HL-60 (cell line): ENCODE results near the gene MOB3B.

Experiments used
- DNase-seq, 2 experiments: peaks; one replicate each; pipeline ENCODE4 v3.0.0-alpha.2; 2010 to 2020; ENCODE audit warnings: low read depth in 1 of 2, low spot score in 1 of 2
- H3K27ac ChIP-seq: fragments of 250-450 bp; sonication (Bioruptor Pico); replicated peaks from 2 replicates; pipeline ENCODE4 v1.5.1; 2020; ENCODE audit warnings: mild to moderate bottlenecking, moderate library complexity
- H3K27me3 ChIP-seq: fragments of 250-450 bp; sonication (Bioruptor Pico); 2 replicates; pipeline ENCODE4 v1.5.1; 2021; ENCODE audit warnings: mild to moderate bottlenecking, moderate library complexity; ENCODE audit not compliant: insufficient read depth, poor library complexity, severe bottlenecking
- H3K4me3 ChIP-seq: replicated peaks from 2 replicates; pipeline ENCODE4 v1.5.1; 2011; ENCODE audit warnings: mild to moderate bottlenecking, control low read depth, low read length; ENCODE audit not compliant: insufficient read depth
- GABPA ChIP-seq: IDR thresholded peaks from 2 replicates; pipeline ENCODE4 v1.6.1; 2012; ENCODE audit warnings: low read depth
- POLR2AphosphoS5 ChIP-seq: IDR thresholded peaks from 2 replicates; pipeline ENCODE4 v1.6.1; 2012; ENCODE audit warnings: low read depth
- REST ChIP-seq: IDR thresholded peaks from 2 replicates; pipeline ENCODE4 v1.6.1; 2012; ENCODE audit warnings: low read depth; ENCODE audit not compliant: insufficient replicate concordance
- SPI1 ChIP-seq: IDR thresholded peaks from 2 replicates; pipeline ENCODE4 v1.6.1; 2012; ENCODE audit warnings: low read depth, mild to moderate bottlenecking, borderline replicate concordance
- TF ChIP-seq, protein P1 (sequence below): IDR thresholded peaks from one replicate; pipeline ENCODE4 v1.5.1; 2011; ENCODE audit warnings: low read length, control low read depth, inconsistent platforms; ENCODE audit not compliant: insufficient read depth

The MOB3B gene

DNA sequence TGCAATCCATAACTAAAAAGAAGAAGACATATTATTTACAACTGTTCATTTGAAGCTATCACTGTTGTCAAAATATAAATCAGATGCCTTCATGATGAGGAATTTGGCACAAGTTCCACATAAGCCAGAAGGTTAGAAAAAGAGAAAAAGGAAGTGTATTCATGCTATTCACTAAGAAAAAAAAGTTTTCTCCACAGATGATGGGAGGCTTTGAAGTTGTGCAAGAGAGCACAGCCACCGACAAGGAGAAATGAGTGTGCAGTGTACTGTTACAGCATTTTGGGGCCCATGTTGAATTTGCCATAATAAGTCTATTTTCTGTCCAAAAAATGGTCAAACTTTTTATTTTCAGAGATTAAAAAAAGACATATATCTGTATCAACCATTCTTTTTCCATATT, 38.5 kb downstream of the MOB3B start:
- peak; percentile 2 to 7 for DNase-seq
- no peaks in the 10 kb centered on the region for H3K27me3 ChIP-seq
- H3K27ac ChIP-seq = no peak overlapping the region
- no peak overlapping the region for H3K4me3 ChIP-seq
- peak; percentile 40; the same call in 1 of the 2 replicates for TF ChIP-seq SPI1
- no peak for TF ChIP-seq GABPA

GRCh38 chr9:27489087-27489876, 40.3 kb downstream of the MOB3B start:
- H3K27ac ChIP-seq = no peak overlapping the region
- H3K27me3 ChIP-seq = no peaks in the 10 kb centered on the region
- no peak overlapping the region for H3K4me3 ChIP-seq
- no peak for TF ChIP-seq GABPA
- no peak for TF ChIP-seq POLR2AphosphoS5
- TF ChIP-seq REST = no peak
- TF ChIP-seq, protein P1, sequence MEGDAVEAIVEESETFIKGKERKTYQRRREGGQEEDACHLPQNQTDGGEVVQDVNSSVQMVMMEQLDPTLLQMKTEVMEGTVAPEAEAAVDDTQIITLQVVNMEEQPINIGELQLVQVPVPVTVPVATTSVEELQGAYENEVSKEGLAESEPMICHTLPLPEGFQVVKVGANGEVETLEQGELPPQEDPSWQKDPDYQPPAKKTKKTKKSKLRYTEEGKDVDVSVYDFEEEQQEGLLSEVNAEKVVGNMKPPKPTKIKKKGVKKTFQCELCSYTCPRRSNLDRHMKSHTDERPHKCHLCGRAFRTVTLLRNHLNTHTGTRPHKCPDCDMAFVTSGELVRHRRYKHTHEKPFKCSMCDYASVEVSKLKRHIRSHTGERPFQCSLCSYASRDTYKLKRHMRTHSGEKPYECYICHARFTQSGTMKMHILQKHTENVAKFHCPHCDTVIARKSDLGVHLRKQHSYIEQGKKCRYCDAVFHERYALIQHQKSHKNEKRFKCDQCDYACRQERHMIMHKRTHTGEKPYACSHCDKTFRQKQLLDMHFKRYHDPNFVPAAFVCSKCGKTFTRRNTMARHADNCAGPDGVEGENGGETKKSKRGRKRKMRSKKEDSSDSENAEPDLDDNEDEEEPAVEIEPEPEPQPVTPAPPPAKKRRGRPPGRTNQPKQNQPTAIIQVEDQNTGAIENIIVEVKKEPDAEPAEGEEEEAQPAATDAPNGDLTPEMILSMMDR = no peak
- TF ChIP-seq SPI1 = no peak
- no peak for DNase-seq

- TF ChIP-seq SPI1 (no peak), POLR2AphosphoS5 (no peak)
Observed at GRCh38 chr9:27487927-27488326, 41.7 kb downstream of the MOB3B start.

GRCh38 chr9:27487128-27487640, 42.4 kb downstream of the MOB3B start:
- Histone ChIP-seq H3K27me3 (no peaks in the 10 kb centered on the region), H3K4me3 (no peak overlapping the region), H3K27ac (no peak overlapping the region)
- TF ChIP-seq POLR2AphosphoS5 = no peak
- TF ChIP-seq, protein P1 = no peak
- TF ChIP-seq SPI1 = no peak
- no peak for TF ChIP-seq REST
- TF ChIP-seq GABPA = no peak
- no peak for DNase-seq

More at GRCh38 chr9:27487927-27488326, 41.7 kb downstream of the MOB3B start:
- DNase-seq = no peak
- Histone ChIP-seq H3K27me3 (no peaks in the 10 kb centered on the region), H3K27ac (no peak overlapping the region), H3K4me3 (no peak overlapping the region)
